Neuronal stem cell (in vitro differentiated cells): Measurements from ENCODE around the gene RND3.

Experiments used
- DNase-seq: peaks from one replicate; pipeline ENCODE4 v3.0.0-alpha.2; 2013; ENCODE audit warnings: low spot score
- H2AFZ ChIP-seq: one replicate; pipeline ENCODE4 v1.6.1; 2013; ENCODE audit warnings: mild to moderate bottlenecking, low read length, inconsistent platforms
- H2AK5ac ChIP-seq: 2 replicates; pipeline ENCODE4 v1.6.1; 2013; ENCODE audit warnings: low read depth, mild to moderate bottlenecking, inconsistent platforms, low read length, moderate library complexity, mixed read lengths
- H2BK120ac ChIP-seq: 2 replicates; pipeline ENCODE4 v1.6.1; 2013; ENCODE audit warnings: low read depth, mild to moderate bottlenecking, inconsistent platforms, low read length, moderate library complexity, mixed read lengths
- H2BK12ac ChIP-seq: one replicate; pipeline ENCODE4 v1.6.1; 2013; ENCODE audit warnings: low read length, inconsistent platforms
- H2BK15ac ChIP-seq: 2 replicates; pipeline ENCODE4 v1.6.1; 2013; ENCODE audit warnings: mild to moderate bottlenecking, low read length, inconsistent platforms, mixed read lengths
- H2BK5ac ChIP-seq: one replicate; pipeline ENCODE4 v1.6.1; 2013; ENCODE audit warnings: inconsistent platforms, mild to moderate bottlenecking, low read length, moderate library complexity
- H3K14ac ChIP-seq: one replicate; pipeline ENCODE4 v1.6.1; 2013; ENCODE audit warnings: low read length, inconsistent platforms
- H3K18ac ChIP-seq: 2 replicates; pipeline ENCODE4 v1.6.1; 2013; ENCODE audit warnings: low read length, inconsistent platforms
- H3K23ac ChIP-seq: 2 replicates; pipeline ENCODE4 v1.6.1; 2013; ENCODE audit warnings: low read depth, mild to moderate bottlenecking, mixed read lengths, low read length, inconsistent platforms; ENCODE audit not compliant: poor library complexity
- H3K27ac ChIP-seq: replicated peaks from 3 replicates; pipeline ENCODE4 v1.5.1; 2013; ENCODE audit warnings: low read length, inconsistent platforms
- H3K27me3 ChIP-seq, 3 experiments: 2 replicates each; pipeline ENCODE4 v1.6.1; 2013; ENCODE audit warnings: low read length in 3 of 3, mild to moderate bottlenecking in 2 of 3, inconsistent platforms in 1 of 3, low read depth in 1 of 3, mixed read lengths in 1 of 3, moderate library complexity in 1 of 3; ENCODE audit not compliant: control insufficient read depth in 3 of 3, insufficient read depth in 3 of 3
- H3K36me3 ChIP-seq, 2 donors: replicated peaks in 1 of 2; 2 replicates each; pipeline ENCODE4 v1.6.1; 2013; ENCODE audit warnings: low read length in 2 of 2; ENCODE audit not compliant: control insufficient read depth in 2 of 2, insufficient read depth in 2 of 2
- H3K4ac ChIP-seq: 2 replicates; pipeline ENCODE4 v1.6.1; 2013; ENCODE audit warnings: inconsistent platforms, mild to moderate bottlenecking, low read length, moderate library complexity
- H3K4me1 ChIP-seq, 2 donors: 1 replicate in 1 of 2; 2 replicates in 1 of 2; pipeline ENCODE4 v1.6.1; 2013; ENCODE audit warnings: low read length in 2 of 2, low read depth in 1 of 2; ENCODE audit not compliant: control insufficient read depth in 2 of 2, insufficient read depth in 1 of 2
- H3K4me2 ChIP-seq: one replicate; pipeline ENCODE4 v1.6.1; 2013; ENCODE audit warnings: mild to moderate bottlenecking, low read length, inconsistent platforms; ENCODE audit not compliant: insufficient read depth, poor library complexity, severe bottlenecking
- H3K4me3 ChIP-seq, 2 donors: 2 replicates each; pipeline ENCODE4 v1.5.1; 2013; ENCODE audit warnings: low read length in 2 of 2, mild to moderate bottlenecking in 2 of 2, inconsistent platforms in 1 of 2, moderate library complexity in 1 of 2
- H3K79me1 ChIP-seq: one replicate; pipeline ENCODE4 v1.6.1; 2013; ENCODE audit warnings: low read depth, mild to moderate bottlenecking, inconsistent platforms, low read length, moderate library complexity
- H3K9ac ChIP-seq: one replicate; pipeline ENCODE4 v1.6.1; 2013; ENCODE audit warnings: mild to moderate bottlenecking, low read depth, low read length, inconsistent platforms; ENCODE audit not compliant: poor library complexity
- H3K9me3 ChIP-seq, 2 donors: replicated peaks in 1 of 2; 2 replicates each; pipeline versions ENCODE3 to v1.6.1; 2013; ENCODE audit warnings: low read length in 2 of 2, mild to moderate bottlenecking in 2 of 2, inconsistent platforms in 1 of 2, low read depth in 1 of 2, mixed read lengths in 1 of 2, moderate library complexity in 1 of 2; ENCODE audit not compliant: control insufficient read depth in 2 of 2, insufficient read depth in 1 of 2
- H4K8ac ChIP-seq: one replicate; pipeline ENCODE4 v1.6.1; 2013; ENCODE audit warnings: low read depth, mild to moderate bottlenecking, inconsistent platforms, low read length, moderate library complexity
- H4K91ac ChIP-seq: one replicate; pipeline ENCODE4 v1.6.1; 2013; ENCODE audit warnings: low read length, low read depth, mild to moderate bottlenecking, inconsistent platforms; ENCODE audit not compliant: poor library complexity
- WGBS, 2 donors: extraction: QIAGEN DNeasy Blood & Tissue Kit; methylation state at CpG; one replicate each; pipeline ENCODE4 v1.1.7; 2013; ENCODE audit warnings: missing lambda C conversion rate in 2 of 2, mixed read lengths in 1 of 2; ENCODE audit not compliant: insufficient read length in 2 of 2, insufficient replicate concordance in 1 of 2; ENCODE audit errors: extremely low coverage in 2 of 2; 5-methylcytosine and 5-hydroxymethylcytosine counted together

The RND3 gene

DNA sequence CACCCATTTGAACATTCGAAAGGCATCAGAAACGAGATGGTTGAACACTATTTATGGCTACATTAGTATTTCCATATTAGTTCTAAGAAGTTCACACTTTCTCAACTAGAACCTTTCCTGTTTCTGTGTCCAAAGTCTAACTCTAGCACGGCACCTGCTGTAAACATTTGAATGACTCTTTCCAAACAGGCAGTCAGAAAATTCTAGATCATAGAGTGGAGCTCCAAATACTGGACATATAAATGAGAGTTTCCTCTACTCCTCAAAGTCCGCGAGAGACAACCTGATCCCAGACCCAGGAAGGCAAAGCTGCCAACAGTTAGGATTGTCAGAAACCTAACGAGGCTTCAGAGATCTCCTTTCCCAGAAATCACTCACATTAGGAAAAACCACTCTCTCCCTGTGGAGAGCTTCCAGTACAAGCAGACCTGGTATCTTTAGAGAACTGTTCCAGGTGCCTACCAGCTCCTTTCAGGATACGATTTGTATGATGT lies 10.6 kb downstream of the RND3 start:
- H3K27ac ChIP-seq: no peak overlapping the region
- H3K14ac ChIP-seq: no peak overlapping the region
- peaks cover 8 to 91% of the 10 kb centered on the region in 2 donors for H3K36me3 ChIP-seq
- no peak overlapping the region for H2BK12ac ChIP-seq
- no peak overlapping the region for H2AFZ ChIP-seq
- H3K9me3 ChIP-seq: peaks cover 0 to under 1% of the 10 kb centered on the region in 2 donors
- no peak overlapping the region for H4K91ac ChIP-seq
- H3K4me2 ChIP-seq: no peak overlapping the region
- no peak overlapping the region for H4K8ac ChIP-seq
- no peaks in the 10 kb centered on the region for H3K27me3 ChIP-seq
- H2BK5ac ChIP-seq: no peak overlapping the region
- peaks cover 10 to 13% of the 10 kb centered on the region in 2 donors for H3K4me1 ChIP-seq
- H3K18ac ChIP-seq: no peak overlapping the region
- no peak for DNase-seq
- no peak overlapping the region for H2AK5ac ChIP-seq
- no peak overlapping the region for H3K4ac ChIP-seq
- no peak overlapping the region for H2BK120ac ChIP-seq
- no peak overlapping the region for H3K9ac ChIP-seq
- no peaks in the 10 kb centered on the region for H3K79me1 ChIP-seq
- H2BK15ac ChIP-seq: no peak overlapping the region
- H3K4me3 ChIP-seq: no peak overlapping the region
- WGBS, 2 donors: no CpG with 5 or more reads among the region's 7 CpGs
- H3K23ac ChIP-seq: no peak overlapping the region

DNA sequence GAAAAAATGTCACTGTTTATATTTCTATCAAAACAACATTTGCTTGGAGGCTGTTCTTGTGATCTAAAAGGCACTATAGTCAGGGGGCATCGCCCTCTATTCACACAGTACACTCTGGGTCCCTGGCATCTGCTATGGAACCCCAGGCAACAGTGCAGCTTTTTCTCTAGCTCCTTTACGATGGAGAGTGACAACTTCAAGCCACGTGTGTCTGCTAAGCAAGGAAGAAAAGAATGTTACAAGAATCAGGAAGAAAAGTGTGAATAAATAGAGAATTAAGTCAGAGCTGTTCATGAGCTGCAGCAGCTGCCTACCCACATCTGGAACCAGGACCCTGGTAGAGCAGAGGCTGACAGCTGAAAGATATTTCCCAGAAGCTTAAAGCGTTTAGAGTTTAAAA lies 11.2 kb downstream of the RND3 start:
- H3K79me1 ChIP-seq: no peaks in the 10 kb centered on the region
- peaks cover 8 to 91% of the 10 kb centered on the region in 2 donors for H3K36me3 ChIP-seq
- no peaks in the 10 kb centered on the region for H3K27me3 ChIP-seq
- no peak overlapping the region for H3K4me3 ChIP-seq
- no peak overlapping the region for H3K9ac ChIP-seq
- no peak overlapping the region for H3K23ac ChIP-seq
- no peak overlapping the region for H4K91ac ChIP-seq
- no peak overlapping the region for H2BK120ac ChIP-seq
- no peak overlapping the region for H3K4ac ChIP-seq
- no peak overlapping the region for H2BK12ac ChIP-seq
- no peak overlapping the region for H3K14ac ChIP-seq
- no peak for DNase-seq
- no peak overlapping the region for H3K4me2 ChIP-seq
- no peaks in the 10 kb centered on the region for H3K9me3 ChIP-seq
- no peak overlapping the region for H2BK5ac ChIP-seq
- H2BK15ac ChIP-seq: no peak overlapping the region
- WGBS, 2 donors: no CpG with 5 or more reads among the region's 4 CpGs
- no peak overlapping the region for H4K8ac ChIP-seq
- no peak overlapping the region for H3K27ac ChIP-seq
- H2AFZ ChIP-seq: no peak overlapping the region
- peaks cover 10 to 13% of the 10 kb centered on the region in 2 donors for H3K4me1 ChIP-seq
- H3K18ac ChIP-seq: no peak overlapping the region
- H2AK5ac ChIP-seq: no peak overlapping the region

DNA sequence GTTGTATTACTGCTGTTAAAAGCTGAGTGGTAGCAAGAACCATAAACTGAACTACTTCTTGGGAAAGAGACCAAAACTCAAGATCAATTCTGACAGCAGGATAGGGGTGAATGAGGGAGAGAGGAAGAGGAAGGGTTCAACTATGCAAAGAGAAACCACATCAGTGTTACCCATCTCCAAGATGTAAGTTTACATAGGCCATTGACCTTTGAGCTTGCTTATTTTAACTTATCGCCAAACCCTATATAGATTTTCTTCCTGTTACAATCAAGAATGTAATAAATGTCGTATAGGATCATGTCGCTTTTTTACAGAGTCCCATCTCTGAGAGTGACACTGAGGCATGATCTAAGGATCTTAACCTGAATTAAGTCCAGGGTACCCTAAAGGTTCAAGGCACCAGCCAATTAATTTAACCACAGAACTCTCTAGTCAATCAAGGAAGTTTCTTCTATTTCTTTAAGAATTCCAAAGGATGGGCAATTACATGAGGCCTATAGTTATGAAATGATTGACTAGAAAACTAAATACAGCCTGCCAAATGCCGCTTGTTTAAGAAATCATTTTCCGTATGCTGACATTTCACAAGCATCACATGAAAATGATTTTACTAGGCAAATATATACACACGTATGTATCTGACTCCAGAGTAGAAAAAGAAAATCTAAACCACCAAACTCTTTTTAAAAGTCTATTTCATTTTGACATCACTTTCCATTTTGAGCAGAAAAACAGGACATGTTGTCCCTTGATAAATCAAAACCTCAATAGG lies 11.8 kb downstream of the RND3 start:
- DNase-seq: no peak
- Histone ChIP-seq H3K4ac (no peak overlapping the region), H3K27me3 (no peaks in the 10 kb centered on the region), H2BK120ac (no peak overlapping the region), H3K14ac (no peak overlapping the region), H2BK12ac (no peak overlapping the region), H3K23ac (no peak overlapping the region), H3K18ac (no peak overlapping the region), H3K4me2 (no peak overlapping the region), H2BK15ac (no peak overlapping the region), H3K27ac (no peak overlapping the region), H2BK5ac (no peak overlapping the region), H3K9me3 (no peaks in the 10 kb centered on the region), H3K9ac (no peak overlapping the region), H4K8ac (no peak overlapping the region), H4K91ac (no peak overlapping the region), H2AFZ (no peak overlapping the region), H2AK5ac (no peak overlapping the region), H3K36me3 (peaks cover 8 to 91% of the 10 kb centered on the region in 2 donors), H3K4me1 (peaks cover 10 to 13% of the 10 kb centered on the region in 2 donors), H3K4me3 (no peak overlapping the region), H3K79me1 (no peaks in the 10 kb centered on the region)
- no CpG with 5 or more reads among the region's 6 CpGs for WGBS, 2 donors

DNA sequence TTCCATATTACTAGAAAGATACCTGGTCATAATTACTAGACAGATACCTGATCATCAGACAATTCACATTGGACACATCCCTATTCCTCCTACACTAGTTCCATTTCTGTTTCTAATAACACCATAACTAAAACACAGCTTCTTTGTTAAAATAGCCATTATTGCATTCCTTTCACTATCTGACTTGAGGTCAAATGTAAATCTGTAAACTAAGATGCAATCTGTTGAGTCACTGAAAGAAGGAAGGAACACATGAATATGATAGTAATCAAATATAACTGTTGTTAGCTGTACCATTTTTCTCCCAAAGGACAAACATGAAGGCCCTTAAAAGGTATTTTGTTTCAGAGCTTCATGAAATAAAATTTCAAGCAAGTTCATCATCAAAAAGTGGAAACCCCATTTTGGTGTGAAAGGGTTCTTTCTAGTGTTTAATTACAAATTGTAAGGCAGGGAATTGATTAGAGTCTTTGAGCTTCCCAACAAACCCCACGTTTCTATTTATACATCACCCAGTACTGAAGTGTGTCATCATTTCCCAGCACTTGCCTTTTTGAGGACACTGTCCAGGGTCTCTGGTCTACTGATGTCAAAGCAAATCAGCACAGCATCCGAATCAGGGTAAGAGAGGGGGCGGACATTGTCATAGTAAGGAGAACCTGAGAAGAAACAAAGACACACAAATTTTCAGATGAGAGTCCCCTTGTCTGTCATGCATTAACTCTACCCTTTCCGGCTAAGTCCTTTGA lies 13.0 kb downstream of the RND3 start:
- Histone ChIP-seq H2BK15ac (no peak overlapping the region), H2BK120ac (no peak overlapping the region), H4K8ac (no peak overlapping the region), H3K23ac (no peak overlapping the region), H3K14ac (no peak overlapping the region), H2BK5ac (no peak overlapping the region), H4K91ac (no peak overlapping the region), H2AK5ac (no peak overlapping the region), H3K4me3 (no peak overlapping the region), H3K4me1 (peaks cover 12 to 13% of the 10 kb centered on the region in 2 donors), H3K9me3 (no peaks in the 10 kb centered on the region), H3K4me2 (no peak overlapping the region), H3K27ac (no peak overlapping the region), H3K4ac (no peak overlapping the region), H3K9ac (no peak overlapping the region), H3K79me1 (no peaks in the 10 kb centered on the region), H3K18ac (no peak overlapping the region), H3K36me3 (peaks cover 14 to 91% of the 10 kb centered on the region in 2 donors), H2AFZ (no peak overlapping the region), H2BK12ac (no peak overlapping the region), H3K27me3 (no peaks in the 10 kb centered on the region)
- DNase-seq: no peak
- WGBS, 2 donors: no CpG with 5 or more reads among the region's 4 CpGs
